Activated CD8-positive, alpha-beta memory T cell treated with anti-CD3 and anti-CD28 coated beads, Interleukin-2, amount 50 U/mL, for 1 hour (primary cell): ENCODE data around the gene RASSF7.

Experiments
- DNase-seq: peaks from one replicate; pipeline ENCODE4 v3.0.0-alpha.2; 2020; ENCODE audit errors: extremely low read depth

The RASSF7 gene

GRCh38 chr11:610146-610801, 49.5 kb downstream of the RASSF7 start:
- DNase-seq: no peak

DNA sequence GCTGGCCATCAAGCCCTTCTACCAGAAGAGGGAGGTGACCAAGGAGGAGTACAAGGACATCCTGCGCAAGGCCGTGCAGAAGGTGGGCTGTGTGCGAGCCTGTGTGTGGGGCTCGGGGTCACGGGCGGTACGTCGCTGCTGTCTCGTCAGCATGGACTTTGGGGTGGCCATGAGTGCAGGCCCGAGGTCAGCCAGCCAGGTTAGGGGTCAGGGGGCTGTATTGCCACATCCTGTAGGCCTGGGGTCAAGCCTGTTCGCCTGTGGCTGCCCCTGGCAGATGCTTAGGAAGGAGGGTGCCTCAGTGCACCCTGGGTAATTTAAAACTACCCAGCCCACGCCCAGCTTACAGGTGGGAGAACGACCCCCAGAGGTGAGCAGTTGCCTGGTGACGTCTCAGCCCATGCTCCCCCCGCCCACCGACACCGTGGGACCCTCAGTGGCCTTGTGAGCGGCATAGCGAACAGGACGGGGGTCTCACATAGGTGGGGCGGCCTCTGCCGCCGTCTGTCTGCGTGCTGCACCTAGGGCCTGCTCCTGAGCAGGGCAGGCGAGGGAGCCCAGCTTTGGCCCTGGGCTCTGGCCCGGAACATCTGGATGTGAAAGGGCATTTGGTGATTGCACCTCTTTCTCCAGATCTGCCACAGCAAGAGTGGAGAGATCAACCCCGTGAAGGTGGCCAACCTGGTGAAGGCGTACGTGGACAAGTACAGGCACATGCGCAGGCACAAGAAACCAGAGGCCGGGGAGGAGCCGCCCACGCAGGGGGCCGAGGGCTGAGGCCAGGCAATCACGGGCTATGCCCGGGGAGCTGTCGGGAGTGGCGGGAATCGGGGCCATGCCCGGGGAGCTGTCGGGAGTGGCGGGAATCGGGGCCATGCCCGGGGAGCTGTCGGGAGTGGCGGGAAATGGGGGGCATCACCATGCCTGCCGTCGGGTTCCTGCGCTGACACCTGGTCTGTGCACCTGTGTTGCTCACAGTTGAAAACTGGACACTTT, 50.5 kb downstream of the RASSF7 start:
- no peak for DNase-seq

DNA sequence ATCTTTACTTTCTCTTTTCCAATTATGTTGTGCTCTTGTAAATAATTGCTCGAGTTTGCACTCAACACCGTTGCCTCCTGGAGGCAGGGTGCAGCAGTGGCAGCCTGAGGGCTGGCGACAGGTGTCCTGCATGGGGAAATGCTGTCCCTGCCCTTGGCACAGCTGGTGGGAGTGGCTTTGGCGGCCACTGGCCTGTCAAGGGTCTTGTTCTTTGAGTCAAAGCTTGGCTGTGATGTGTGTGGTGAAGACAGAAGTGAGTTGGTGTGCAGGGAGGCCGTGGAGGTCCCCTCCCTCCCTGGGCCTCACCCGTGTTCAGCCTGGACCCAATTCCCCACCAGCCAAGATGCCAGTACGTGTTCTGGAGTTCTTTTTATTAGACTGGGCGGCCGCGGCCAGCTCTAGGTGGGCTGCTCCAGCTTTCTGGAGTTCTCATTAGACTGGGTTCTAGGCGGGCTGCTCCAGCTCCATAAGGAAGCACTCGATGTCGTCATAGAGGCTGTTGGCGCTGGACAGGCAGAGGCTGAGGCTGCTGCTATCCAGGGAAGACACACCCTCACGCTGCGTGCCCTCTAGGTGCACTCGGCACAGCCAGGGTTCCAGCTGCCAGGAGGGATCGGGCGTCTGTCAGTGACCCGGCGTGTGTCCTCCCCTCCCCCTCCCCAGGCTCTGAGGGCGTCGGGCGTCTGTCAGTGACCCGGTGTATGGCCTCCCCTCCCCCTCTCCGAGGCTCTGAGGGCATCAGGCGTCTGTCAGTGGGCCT, 51.6 kb downstream of the RASSF7 start:
- DNase-seq: no peak

GRCh38 chr11:612961-613300, 52.2 kb downstream of the RASSF7 start:
- no peak for DNase-seq

GRCh38 chr11:613369-613968, 52.7 kb downstream of the RASSF7 start:
- peak; percentile 91 for DNase-seq
